ENCODE measurements around the gene HOXC6.

Gene HOXC6

DNA sequence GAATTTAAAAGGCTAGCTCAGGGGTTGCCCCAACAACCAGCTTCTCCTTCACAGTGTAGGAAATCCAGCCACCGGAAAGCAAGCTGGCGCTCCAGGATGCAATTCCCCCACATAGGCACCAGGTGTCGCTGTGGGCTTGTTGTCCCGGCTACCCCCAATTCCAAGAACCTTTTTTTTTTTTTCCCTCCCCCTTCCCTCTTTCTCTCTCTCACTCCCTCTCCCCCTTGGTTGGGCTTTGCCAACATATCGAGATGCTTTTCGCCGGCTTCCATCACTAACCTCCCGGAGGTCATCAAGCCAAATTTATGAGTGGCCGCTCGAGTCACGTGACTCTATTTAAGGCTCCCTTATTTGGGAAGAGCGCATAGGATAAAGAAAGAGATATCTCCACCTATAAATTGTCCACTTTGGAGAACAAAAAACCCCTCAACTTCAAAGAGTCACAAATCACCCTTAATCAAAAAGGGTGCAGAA, 4.4 kb downstream of the HOXC6 start, which contains the start of gene HOXC5:
Gene HOXC5, plus strand, starts transcription at position 424 of the 474 bp plus-strand sequence. CDS start 73 bp downstream, outside the sequence.
- DNase-seq (ENCODE audit: low spot score in 2 of 2) (peak in 1 of 2 donors; percentile 75), ATAC-seq (ENCODE audit: low read depth) (peak; percentile 37)
- peaks cover 26% of the 10 kb centered on the region for H3K27me3 Mint-ChIP-seq
- peak within 1 kb of the TSS; percentile 84 for H3K27ac Mint-ChIP-seq
- H3K4me1 Mint-ChIP-seq, result peaks cover 8% of the 10 kb centered on the region
- no peaks in the 10 kb centered on the region for H3K36me3 Mint-ChIP-seq
- H3K9me3 Mint-ChIP-seq, result peaks cover 3% of the 10 kb centered on the region
- peak within 1 kb of the TSS; percentile 67 for H3K4me3 Mint-ChIP-seq

DNA sequence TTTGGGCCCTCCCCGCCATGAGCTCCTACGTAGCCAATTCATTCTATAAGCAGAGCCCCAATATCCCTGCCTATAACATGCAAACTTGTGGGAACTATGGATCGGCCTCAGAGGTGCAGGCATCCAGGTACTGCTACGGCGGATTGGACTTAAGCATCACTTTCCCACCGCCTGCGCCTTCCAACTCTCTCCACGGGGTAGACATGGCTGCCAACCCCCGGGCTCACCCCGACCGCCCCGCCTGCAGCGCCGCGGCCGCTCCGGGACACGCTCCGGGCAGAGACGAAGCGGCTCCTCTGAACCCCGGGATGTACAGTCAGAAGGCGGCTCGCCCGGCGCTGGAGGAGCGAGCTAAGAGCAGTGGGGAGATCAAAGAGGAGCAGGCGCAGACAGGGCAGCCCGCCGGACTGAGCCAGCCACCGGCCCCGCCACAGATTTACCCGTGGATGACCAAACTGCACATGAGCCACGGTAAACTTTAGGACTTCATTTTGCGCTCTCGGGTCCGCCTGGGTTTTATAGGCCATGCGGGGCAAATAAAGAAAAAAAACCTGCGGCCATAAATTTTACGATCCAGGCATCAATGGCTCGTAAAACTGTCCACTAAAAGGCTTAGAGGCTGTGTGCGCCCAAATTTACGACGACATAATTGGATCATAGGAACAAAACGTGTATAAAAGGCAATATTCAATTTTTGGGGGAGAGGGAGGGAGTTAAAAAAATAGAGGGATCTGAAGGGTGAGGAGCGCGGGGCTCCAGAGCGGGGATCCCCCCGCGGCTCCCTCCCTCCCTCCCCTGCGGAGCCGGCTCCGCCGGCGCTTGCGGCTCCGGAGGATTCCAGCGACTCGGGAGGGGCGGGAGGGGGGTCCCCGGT, 5.1 kb downstream of the HOXC6 start:
- Mint-ChIP-seq H3K9me3 (peaks cover 3% of the 10 kb centered on the region), H3K27ac (peak overlapping the region; percentile 84), H3K4me3 (peak overlapping the region; percentile 67), H3K36me3 (no peaks in the 10 kb centered on the region), H3K4me1 (peaks cover 8% of the 10 kb centered on the region), H3K27me3 (peaks cover 26% of the 10 kb centered on the region)
- DNase-seq (ENCODE audit: low spot score in 2 of 2) (no peak), ATAC-seq (ENCODE audit: low read depth) (peak; percentile 23)

DNA sequence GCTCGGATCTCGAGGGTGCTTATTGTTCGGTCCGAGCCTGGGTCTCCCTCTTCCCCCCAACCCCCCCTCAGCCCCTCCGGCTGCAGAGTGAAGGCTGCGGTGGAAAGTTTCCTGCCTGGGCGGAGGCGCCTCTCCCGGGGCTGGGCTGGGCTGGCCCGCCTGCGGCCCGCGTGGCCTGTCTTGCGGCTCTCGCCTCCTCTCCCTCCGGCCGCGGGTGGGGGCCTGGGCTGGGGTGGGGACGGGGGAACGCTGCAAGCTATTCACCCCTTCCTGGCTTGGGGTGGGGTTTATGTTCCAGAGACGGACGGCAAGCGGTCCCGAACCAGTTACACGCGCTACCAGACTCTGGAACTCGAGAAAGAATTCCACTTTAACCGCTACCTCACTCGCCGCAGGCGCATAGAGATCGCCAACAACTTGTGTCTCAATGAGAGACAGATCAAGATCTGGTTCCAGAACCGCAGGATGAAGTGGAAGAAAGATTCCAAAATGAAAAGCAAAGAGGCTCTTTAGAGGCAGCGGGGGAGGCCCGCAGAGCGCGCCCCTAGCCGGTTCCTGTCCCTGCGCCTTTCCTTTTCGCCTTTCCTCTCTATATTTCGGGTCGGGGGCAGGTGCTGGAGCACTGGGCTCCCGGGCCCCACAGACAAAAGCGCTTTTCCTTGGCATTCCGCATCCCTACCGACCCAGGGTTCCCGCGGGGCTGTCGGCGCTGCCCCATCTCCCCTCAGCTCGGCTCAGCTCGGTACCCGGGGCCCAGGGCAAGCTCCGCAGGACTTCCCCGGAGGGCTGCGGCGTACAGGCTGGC, 5.9 kb downstream of the HOXC6 start:
- ATAC-seq (ENCODE audit: low read depth) (peak; percentile 32), DNase-seq (ENCODE audit: low spot score in 2 of 2) (no peak)
- peaks cover 3% of the 10 kb centered on the region for H3K9me3 Mint-ChIP-seq
- H3K4me1 Mint-ChIP-seq, result peaks cover 5% of the 10 kb centered on the region
- H3K36me3 Mint-ChIP-seq, result no peaks in the 10 kb centered on the region
- H3K27me3 Mint-ChIP-seq, result peaks cover 28% of the 10 kb centered on the region
- H3K4me3 Mint-ChIP-seq, result peak overlapping the region; percentile 37
- peak overlapping the region; percentile 84 for H3K27ac Mint-ChIP-seq

DNA sequence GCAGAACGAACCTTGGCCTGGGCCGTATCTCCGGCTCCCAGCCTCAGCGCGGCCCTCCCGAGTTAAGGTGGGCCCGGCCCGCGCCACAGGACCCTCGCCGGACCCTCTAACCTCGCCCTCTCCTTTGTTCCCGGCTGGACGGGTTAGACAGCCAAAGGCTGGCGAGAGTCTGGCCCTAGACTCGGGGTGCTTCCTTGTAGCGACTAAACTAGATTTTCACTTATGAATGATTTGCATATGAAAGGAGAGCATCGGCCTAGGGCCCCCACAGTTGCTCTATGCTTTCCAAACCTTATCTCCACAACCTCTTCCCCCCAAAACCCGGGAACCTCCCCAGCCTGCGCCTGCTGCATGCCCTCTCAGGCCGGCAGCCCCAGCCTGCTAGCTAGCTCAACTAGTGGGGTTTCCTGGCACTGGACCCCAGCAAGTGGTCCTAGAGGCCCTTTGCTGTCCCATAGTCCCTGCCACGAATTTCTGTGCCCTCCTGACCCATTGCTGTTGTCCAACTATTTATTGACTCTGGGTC, 6.6 kb downstream of the HOXC6 start:
- Mint-ChIP-seq H3K9me3 (peaks cover 3% of the 10 kb centered on the region), H3K4me1 (peaks cover 5% of the 10 kb centered on the region), H3K4me3 (peak overlapping the region; percentile 37), H3K36me3 (no peaks in the 10 kb centered on the region), H3K27ac (no peak overlapping the region), H3K27me3 (peaks cover 33% of the 10 kb centered on the region)
- DNase-seq (ENCODE audit: low spot score in 2 of 2), result no peak
- ATAC-seq (ENCODE audit: low read depth), result no peak

DNA sequence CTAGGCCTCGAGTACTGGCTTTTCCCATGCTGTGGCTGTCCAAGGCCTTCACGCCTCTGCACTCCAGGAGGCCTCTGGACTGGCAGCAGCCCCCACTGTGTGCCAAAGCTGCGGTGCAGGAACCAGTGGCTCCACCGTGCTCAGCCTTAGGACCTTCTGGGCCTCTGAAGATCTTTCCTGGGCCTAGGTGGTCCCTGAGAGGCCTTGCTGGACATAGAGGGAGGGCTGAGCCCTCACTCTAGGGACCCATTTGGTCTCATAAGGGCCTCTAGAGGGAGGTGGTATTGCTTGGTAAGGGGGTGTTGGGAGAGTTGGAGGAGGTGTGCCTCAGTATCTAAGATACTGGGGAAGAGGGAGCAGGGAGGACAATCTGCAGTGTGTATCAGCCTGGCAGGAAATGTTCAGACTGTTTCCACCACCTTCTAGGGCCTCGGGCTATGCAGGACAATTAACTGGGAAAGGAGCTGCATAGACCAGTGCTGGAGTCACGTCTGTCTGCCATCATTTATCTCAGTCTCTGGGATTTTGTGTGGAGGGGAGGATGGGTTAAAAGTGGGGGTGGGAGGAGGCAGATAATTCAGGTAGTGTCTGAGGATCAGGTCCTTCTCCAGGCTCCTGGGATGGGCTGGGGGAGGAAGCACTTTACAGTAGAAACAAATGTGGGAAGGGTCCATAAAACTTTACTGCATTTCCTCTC, 7.5 kb downstream of the HOXC6 start:
- Mint-ChIP-seq H3K36me3 (no peaks in the 10 kb centered on the region), H3K27me3 (peaks cover 31% of the 10 kb centered on the region), H3K9me3 (peaks cover 3% of the 10 kb centered on the region), H3K4me1 (peaks cover 5% of the 10 kb centered on the region), H3K27ac (no peak overlapping the region), H3K4me3 (no peak overlapping the region)
- DNase-seq (ENCODE audit: low spot score in 2 of 2) (no peak), ATAC-seq (ENCODE audit: low read depth) (no peak)

DNA sequence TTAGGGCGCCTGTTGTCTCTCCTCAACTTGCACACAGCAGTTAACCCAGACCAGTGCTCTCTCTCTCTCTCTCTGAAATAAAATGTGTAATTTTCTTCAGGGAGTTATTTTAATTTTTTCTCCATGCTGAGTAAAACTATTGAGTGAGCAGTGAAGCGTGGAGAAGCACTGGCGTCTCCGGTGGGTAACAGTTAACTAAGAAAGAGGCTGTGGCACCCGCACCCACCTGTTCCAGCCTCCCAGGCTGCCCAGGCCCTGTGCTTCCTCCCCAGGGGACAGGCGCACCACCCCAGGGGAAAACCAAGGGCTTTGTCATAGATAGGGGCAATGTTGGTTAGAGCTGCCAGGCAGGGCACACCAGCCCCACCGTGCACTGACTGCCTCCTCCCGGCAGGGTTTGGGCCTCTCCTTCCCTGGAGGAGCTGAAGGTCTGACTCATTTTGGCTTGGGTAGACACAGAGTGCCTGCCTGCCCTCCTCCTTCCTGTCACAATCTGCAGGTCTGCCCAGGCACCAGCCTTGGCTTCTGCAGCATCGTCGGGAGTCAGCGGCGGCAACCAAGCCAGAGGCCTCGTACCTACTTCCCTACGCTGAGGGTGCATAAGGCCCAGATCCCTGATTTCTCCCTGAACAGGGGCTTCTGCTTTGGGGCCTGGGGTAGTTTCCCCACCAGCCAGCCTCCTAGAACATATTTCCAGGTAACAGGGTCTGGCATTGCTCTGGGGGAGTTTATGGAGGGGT, 8.6 kb downstream of the HOXC6 start:
- Mint-ChIP-seq H3K27ac (no peak overlapping the region), H3K27me3 (peaks cover 29% of the 10 kb centered on the region), H3K36me3 (no peaks in the 10 kb centered on the region), H3K9me3 (peaks cover 3% of the 10 kb centered on the region), H3K4me3 (no peak overlapping the region), H3K4me1 (peaks cover 5% of the 10 kb centered on the region)
- ATAC-seq (ENCODE audit: low read depth) (peak; percentile 31), DNase-seq (ENCODE audit: low spot score in 2 of 2) (no peak)

DNA sequence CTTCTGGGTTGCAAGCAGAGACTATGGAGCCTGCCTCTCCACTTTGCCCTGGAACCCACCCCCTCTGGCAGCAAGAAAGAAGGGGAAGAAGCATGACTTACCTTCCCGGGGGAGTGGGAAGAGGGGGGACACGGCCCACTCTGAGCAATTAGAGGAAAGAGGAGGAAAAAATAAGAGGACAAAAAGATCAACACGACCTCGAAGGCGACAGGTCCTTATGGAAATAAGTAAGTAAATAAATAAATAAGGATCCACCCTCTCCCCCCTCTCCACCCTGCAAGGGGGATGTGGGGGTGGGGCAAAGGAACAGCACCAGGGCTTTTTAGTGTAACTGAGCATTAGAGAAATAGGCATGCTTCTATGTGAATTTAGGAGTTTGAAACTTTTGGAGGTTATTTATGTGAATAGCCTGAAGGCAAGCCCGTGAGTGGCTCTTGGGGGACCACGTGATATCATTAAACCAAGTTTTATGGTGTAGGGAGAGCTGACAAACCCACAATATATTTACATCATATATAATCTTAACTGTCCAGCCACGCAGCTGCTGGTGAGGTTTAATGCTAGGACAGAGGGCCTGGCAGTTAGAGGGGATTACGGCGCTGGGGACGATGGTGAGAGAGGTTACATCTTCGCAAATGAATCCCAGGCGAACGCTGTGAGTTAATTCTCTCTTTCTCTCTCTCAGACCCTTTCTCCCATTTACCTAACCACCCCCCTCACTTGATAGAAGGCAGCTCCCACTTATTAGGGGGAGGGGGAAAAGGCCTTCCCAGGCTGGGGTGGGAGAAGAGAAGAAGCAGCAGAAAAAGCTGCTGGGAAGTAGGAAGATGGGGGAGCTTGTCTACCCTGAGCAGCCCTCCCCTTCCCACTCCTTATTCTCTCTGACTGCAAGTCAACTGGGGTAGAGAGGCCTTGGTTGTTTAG, 9.4 kb downstream of the HOXC6 start:
- no peak for ATAC-seq (ENCODE audit: low read depth)
- Mint-ChIP-seq H3K36me3 (no peaks in the 10 kb centered on the region), H3K27ac (no peak overlapping the region), H3K4me3 (no peak overlapping the region), H3K9me3 (peaks cover 3% of the 10 kb centered on the region), H3K4me1 (peaks cover 5% of the 10 kb centered on the region), H3K27me3 (peaks cover 23% of the 10 kb centered on the region)
- DNase-seq (ENCODE audit: low spot score in 2 of 2), result no peak

DNA sequence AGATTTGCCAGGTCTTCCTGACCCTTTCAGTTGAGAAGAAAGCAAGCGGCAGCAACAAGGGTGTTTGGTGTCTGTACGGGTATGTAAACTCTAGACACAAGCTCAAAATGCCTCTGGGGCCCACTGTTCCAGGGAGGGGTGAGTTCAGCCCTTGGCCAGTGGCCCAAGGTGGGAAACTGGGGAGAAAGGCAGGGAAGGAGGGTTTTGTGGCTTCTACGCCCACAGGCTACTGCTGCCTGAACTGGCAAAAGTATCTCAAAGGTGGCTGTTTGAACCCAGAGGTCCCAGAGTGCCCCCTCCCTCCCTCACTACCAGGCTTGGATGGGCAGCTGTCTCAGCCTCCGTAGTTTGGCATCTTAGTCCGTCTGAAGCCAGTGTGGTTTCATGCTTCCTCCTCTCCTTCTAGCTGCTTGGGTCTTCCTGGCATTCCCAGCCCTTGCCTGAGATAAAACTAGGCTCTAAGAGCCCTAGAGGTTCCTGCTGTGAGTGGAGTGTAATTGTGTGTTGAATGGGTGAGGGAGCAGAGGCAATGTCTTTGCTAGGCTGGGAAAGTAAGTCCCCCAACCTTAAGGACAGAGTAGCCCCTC, 10.1 kb downstream of the HOXC6 start:
- Mint-ChIP-seq H3K4me3 (no peak overlapping the region), H3K9me3 (no peaks in the 10 kb centered on the region), H3K4me1 (peaks cover 3% of the 10 kb centered on the region), H3K36me3 (no peaks in the 10 kb centered on the region), H3K27ac (no peak overlapping the region), H3K27me3 (peaks cover 22% of the 10 kb centered on the region)
- ATAC-seq (ENCODE audit: low read depth), result no peak
- no peak for DNase-seq (ENCODE audit: low spot score in 2 of 2)

DNA sequence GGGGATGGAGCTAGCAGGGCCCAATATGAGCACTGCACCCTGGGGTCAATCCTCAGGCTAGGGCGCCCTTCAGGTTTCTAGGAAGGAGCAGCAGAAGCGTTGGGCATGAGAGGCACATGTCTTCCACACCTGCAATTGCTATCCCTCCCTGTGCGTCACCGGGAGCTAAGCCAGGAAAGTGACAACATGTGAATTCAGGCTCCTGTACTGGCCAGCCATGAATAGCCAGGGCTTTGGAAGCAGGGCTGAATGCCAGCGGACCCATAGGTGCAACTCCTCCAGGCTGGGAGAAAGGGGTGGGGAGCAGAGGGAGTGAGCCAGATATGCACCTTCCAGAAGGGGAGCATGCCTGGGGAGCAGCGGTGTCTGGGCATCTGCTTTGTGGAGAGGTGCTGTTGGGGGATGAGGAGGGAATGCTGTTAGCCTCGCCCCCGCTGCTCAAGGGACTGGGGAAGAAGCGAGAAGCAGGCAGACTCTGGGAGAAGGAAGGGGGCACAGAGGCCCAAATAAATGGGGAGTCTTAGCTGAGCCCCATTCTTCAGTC, 10.7 kb downstream of the HOXC6 start:
- H3K9me3 Mint-ChIP-seq, result no peaks in the 10 kb centered on the region
- H3K4me3 Mint-ChIP-seq, result no peak overlapping the region
- H3K4me1 Mint-ChIP-seq, result no peaks in the 10 kb centered on the region
- H3K27ac Mint-ChIP-seq, result no peak overlapping the region
- no peaks in the 10 kb centered on the region for H3K36me3 Mint-ChIP-seq
- peaks cover 24% of the 10 kb centered on the region for H3K27me3 Mint-ChIP-seq
- ATAC-seq (ENCODE audit: low read depth) (no peak), DNase-seq (ENCODE audit: low spot score in 2 of 2) (no peak)

DNA sequence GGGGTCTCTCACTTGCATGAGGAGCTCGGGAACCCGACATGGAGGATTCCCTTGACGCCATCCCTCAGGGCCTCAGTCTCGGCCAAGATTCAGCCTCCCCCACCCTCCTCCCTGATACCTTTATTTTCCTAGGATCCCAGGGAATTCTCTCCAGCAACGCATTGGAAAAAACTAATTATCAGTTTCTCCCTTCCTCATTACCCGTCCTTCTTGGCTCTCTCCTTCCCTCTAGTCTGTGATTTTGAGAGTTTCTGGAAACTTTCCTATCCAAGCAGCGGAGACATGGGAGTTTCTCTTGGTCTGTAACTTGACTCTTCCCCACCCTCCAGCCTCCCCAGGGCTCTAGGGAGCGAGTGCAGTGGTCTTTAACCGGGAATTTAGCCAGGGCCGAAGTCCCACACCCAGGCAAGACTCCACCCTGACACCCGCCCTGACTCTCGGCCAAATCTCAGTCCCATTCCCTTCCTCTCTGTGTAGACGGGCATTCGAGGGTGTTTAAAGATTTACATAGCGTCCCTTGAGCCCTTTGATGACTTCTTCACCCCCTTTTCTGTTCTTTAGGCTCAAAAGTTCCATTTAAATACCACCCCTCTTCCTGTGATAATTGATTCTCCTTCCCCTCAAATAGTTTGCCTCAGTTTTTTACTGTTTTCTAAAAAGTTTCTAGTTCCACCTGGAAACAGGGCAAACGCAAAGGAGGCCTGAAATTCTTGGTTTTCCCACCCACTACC, 11.3 kb downstream of the HOXC6 start:
- no peak for ATAC-seq (ENCODE audit: low read depth)
- no peaks in the 10 kb centered on the region for H3K9me3 Mint-ChIP-seq
- DNase-seq (ENCODE audit: low spot score in 2 of 2), result no peak
- H3K4me1 Mint-ChIP-seq, result no peaks in the 10 kb centered on the region
- H3K36me3 Mint-ChIP-seq, result no peaks in the 10 kb centered on the region
- peaks cover 22% of the 10 kb centered on the region for H3K27me3 Mint-ChIP-seq
- no peak overlapping the region for H3K4me3 Mint-ChIP-seq
- H3K27ac Mint-ChIP-seq, result no peak overlapping the region

DNA sequence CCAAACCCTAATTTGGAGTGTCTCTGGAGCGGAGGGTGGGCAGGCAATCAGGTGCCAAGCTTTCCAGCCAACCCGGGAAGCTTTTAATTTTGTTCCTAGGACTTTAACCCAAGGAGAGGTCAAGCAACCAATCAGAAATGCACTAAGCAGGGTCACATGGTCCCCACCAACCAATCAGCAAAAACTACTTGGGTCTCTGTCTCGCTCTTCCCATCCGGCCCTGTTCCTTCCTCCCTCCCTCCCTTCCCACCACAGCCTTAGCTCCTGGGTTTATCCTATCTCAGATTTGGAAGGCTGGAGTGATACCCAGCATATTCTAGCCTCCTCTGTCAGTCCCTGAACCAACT, 11.9 kb downstream of the HOXC6 start:
- H3K36me3 Mint-ChIP-seq, result no peaks in the 10 kb centered on the region
- ATAC-seq (ENCODE audit: low read depth), result no peak
- H3K4me1 Mint-ChIP-seq, result no peaks in the 10 kb centered on the region
- no peak overlapping the region for H3K27ac Mint-ChIP-seq
- no peaks in the 10 kb centered on the region for H3K9me3 Mint-ChIP-seq
- H3K27me3 Mint-ChIP-seq, result peaks cover 22% of the 10 kb centered on the region
- H3K4me3 Mint-ChIP-seq, result no peak overlapping the region
- DNase-seq (ENCODE audit: low spot score in 2 of 2), result no peak

Measured in memory B cell (primary cell).